GM19239 (cell line): ENCODE data around the gene MYO1B.

Experiments
- DNase-seq: peaks from one replicate; pipeline ENCODE4 v3.0.0; 2011; ENCODE audit warnings: low spot score; ENCODE audit not compliant: insufficient read length
- FAIRE-seq: peaks from 2 replicates; lab custom pipeline; 2011; peaks lifted over from hg19 to GRCh38; lab: Jason Lieb, UNC

MYO1B gene

DNA sequence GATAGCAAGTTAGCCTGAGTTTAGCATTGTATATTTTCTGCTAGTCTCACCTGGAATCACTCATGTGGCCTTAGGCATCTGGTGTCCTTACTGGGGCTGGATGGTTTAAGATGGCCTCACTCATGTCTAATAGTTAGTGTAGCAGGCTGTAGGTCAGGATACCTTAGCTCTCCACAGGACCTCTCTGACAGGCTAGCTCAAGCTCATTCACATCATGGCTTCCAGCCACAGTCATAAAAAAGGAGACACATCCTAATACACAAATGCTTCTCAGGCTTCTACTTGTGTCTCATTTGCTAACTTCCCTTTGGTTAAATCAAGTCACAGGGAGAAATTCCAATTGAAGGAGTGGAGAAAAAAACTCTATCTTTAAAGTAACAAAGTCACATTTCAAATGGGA is 47.7 kb downstream of the MYO1B start:
- no peak for FAIRE-seq

DNA sequence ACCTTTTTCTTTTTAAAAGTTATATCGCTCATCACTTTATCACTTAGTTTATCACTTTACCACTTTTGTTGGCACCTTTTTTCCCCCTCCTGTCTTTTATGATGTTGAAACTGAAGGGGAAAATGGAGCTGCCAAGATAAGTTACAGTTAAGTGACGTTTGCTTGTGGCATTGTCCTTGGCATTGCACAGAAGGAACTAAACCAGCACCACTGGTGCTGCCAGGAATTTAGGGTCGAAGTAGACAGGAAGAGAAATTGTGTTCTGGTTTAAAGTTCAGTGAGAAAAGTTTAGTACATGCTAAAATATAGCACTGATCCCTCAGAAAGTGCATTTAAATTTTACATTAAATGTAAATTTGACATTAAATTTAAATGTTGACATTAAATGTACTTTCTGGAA is 49.9 kb downstream of the MYO1B start:
- FAIRE-seq = no peak

More for the DNA sequence above, 47.7 kb downstream of the MYO1B start:
- no peak for DNase-seq

DNA sequence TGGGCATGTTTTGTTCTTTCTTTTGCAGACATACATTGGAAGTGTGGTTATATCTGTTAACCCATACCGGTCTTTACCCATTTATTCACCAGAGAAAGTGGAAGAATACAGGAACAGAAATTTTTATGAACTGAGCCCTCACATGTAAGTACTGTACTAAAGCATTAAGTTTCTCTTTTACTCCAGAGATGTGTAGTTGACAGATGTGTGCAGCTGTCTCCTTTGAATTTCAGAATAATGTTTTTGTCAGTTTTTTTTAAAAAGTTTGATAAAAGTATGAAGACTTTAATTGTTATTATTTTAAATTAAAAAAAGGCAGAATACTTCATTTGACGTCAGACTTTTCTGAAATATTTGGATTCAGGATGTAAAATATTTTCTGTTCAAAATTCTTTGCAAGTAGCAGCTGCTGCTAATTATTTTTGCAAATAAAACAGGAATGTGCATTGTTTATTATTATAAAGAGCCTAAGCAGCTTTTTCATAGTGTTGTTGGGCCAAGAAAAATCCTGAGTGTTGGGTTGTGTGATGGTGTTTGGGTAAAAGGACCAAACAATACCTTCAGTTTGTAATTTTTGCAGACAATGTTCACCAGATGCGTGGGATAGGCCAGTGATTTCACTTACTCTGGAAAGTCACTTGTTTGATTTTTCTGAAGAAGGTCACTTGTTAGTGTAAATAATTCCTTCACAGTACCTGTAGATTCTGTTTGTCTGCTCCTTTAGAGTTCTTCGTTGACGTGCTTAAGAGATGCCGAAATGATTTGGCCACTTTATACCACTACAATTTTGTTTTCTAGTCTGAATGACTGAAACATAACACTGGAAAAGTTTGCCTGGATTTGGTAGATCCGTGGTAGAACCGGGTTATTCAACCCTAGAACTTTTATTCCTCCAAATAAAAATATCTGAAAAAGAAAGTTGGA is 51.1 kb downstream of the MYO1B start:
- no peak for FAIRE-seq

More for the DNA sequence above, 49.9 kb downstream of the MYO1B start:
- DNase-seq = no peak

DNA sequence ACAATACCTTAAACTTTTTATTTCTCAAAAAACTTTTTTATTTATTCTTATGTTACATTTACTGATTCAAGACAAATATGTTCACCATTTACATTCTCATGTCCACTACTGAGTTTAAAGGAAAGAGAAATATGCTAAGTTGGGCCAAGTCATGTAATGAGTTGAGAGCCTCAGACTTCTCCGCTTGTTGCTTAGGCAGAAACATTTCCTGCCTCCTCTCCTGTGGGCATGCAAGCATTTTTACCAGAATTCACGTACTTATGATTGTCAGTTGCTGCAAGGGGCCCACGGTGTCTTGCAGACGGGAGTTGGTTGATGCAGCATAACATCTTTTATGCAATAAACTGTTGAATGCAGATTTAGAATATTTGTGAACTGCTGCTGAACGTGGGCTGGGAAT is 51.8 kb downstream of the MYO1B start:
- FAIRE-seq (no peak), DNase-seq (no peak)

More for the DNA sequence above, 51.1 kb downstream of the MYO1B start:
- no peak for DNase-seq

DNA sequence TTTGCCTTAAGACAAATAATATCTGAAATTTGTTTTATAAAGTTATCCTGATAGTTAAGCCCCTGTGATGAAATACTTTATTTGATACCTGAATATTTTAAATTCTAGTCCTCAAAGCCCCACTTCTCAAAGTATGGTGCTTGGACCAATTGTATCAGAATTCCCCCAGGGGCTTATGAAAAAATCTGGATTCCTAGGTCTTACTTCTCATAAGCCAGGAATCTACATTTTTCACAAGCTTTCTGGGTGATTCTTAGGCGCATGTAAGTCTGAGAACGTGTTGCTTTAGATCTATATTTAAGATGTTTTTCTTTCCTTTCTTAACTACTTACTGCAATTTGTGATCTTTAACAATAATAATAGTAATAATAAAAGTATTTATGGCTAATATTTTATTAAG is 53.1 kb downstream of the MYO1B start:
- FAIRE-seq (no peak), DNase-seq (no peak)

DNA sequence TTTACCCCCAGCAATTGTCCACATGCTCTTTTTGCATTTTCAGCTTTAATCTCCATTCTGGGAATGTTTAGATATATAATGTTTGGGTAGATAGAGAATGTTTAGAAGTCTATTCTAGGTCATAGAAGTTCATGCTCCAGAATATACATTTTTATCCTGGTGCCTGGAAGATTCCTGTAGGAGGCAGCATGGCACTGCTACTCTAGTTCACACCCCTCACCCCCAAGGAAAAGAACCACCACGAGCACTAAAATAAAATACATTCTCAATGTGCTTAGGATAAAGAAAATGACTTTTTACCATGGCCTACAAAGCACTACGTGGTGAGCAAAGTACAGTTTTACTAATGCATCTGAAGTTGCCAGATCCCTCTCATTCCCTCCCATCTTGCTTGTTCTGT is 53.8 kb downstream of the MYO1B start:
- FAIRE-seq (no peak), DNase-seq (no peak)

DNA sequence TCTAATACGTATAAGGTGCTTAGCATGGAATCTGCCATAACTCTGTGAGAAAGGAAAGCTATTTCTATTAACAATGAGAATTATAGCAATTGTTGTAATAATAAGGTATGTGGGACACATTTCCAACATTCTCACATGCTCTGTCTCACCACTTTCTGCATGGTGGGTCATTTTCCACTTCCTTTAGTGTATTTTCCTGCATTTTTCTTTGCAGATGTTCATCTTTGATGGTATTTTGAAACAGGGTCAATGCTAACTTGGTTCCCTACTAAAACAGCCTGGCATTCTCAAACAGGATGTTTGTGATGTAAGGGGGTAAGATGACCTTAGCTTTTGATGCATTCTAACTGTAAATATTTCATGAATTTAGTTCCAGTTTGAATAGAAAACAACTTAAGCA is 54.7 kb downstream of the MYO1B start:
- no peak for FAIRE-seq
- DNase-seq = no peak

DNA sequence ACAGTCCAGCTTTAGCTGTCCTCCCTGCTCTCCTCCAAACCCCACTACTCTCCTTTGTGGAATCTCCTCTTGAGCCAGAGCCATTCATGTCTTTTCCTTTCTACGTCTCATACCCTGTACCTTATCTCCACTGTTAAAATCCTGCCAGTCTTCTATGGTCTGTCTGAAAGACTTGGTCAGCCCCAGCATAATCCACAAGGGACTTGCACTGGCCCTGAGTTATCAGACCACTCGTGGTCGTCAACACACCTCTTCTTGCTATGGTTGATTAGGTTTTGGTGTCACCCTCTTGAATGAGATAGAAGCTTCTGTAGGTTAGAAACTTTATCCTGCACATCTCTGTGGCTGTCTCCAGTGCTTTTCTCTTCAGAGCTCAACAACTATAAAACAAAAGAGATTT is 56.8 kb downstream of the MYO1B start:
- DNase-seq (no peak), FAIRE-seq (no peak)

DNA sequence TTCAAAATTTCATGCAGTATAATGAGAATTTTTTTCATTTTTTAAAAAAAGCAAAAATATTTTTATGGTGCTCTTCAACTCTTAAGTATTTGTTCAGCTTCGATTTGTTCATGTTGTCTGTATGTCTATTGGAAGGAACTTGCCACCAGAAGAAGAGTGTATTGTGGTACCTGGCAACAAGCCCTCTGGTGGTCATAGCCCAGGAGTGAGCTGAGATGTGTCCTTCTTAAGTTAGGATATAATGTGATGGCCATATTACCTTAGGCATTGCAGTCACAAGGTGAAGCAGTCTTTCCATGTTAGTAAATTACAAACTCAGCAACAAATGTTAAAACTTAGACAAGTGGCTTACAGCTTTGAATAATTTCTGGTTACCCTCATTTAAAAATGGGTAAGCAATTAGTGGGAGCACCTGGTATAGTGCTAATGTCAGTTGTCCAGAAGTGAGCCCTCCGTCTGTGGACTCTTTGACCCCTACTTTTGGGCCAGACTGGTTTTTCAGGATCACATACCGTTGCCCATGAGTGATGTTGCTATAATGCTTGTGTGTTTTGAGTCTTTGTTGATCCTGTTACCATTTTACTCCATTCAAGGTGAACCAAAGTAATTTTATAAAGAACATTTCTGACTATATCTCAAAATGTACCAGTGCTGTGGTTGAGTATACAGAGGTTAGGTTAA is 57.4 kb downstream of the MYO1B start:
- FAIRE-seq (no peak), DNase-seq (no peak)

DNA sequence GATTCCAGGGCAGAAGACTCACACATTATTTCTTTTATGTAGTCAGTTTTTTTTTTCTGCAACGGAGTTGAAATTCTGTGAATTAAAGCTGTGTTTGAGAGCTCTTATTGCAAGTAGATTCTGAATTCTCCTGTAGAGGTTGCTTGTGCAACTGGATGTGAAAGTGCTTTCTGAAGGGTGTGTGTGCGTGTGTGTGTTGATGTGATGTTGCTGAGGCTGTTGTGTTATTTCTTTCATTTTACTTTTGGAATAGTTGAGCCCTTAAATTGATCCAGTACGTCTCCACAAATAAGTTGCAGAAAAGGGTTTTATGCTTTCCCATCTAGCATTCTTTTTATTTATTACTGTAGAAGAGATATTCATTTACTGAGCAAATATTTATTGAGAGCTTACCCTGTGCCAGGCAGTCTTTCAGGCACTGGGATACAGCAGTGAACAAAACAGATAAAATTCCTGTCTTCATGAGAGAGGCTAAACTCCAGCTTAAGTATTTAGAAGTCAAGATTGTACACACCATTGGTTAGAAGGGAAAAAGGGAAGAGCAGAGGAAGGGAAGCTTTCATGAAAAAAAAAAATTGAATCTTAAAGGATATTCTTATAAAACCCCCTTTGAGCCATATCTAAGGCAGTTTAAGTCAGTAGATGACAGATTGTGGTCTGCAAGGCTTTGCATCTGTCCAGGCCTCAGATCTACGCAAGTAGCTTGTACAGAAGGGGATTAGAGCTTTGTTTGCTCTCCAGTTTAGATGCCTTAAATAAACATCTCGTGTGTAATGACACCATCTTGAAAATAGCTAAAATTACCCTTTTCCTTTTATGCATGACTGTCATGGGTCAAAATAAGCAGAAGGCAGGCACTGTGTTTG is 58.2 kb downstream of the MYO1B start:
- DNase-seq (no peak), FAIRE-seq (no peak)

DNA sequence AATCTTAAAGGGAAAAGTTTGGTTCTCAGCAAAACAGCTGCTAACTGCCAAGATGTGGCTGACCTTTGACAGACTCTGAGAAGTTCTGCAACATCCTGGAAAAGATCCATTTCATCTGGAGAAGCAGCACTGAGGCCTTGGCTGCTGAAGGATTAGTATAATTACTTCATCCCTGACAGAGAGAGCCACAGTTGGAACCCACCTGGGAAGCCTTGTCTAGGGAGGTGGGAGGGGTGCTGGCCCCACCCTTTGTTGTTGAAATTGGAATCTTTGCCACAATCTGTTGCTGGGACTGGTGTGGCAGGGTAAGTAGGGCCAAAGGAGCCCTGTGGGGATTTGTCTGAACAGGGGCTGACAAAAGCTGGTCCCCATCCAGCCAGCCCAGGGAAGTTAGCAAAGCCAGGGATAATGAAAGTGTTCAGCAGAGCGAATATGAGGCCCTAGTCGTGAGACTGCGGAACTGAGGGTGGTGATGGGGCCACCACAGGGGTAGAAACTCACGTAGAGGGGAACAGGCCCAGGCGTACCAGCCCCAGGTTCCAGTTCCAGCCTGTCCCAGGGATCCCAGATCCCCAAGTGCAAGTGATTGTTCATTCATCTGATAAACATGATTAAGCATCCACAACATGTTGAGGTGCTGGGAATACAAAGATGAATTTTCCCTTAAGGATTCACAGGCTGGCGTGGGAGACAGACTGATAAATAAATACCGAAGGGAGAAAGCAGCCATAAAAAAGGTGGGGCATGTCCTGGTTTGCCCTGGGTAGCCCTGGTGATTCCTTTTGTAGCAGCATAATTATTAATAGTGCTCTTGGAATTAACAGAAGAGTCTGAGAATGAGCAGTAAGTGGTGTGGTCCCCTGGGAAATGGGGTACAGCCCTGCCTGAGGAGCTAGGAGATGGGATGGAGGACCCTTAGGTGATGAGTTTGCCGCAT is 60.0 kb downstream of the MYO1B start:
- DNase-seq (no peak), FAIRE-seq (no peak)

DNA sequence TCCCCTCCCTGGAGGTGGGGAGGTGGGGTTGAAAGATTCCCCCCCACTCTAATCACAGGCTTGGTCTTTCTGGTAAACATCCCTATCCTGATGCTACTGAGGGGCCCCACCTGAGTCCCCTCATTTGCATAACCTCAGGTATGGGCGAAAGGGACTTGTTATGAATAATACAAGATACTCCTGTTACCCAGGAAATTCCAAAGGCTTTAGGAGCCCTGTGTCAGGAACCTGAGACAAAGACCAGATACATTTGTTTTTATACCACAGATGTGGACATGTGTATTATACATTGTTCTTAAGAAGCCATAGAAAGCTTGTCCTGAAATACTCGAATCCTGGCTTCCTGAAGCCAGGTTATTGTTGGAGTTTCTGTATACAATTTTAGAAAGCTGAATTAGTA is 62.8 kb downstream of the MYO1B start:
- no peak for FAIRE-seq
- DNase-seq = no peak

DNA sequence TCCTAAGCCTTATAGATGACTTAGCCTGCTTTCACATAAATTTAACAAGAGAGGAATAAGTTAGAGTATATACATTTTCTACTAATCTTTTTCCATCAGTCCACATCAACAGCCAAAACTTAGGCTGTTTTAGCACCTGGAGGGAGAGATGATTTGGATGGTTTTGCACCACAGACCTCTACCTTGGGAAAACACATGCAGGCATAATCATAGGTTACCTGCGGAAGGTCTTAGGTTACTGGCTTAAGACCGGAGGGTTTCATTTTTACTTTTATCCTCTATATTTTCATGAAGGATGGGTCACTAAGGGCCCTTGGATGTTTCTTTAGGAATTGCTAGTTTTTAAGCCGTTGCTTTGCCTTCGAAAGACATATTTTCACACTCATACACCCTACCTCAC is 66.0 kb downstream of the MYO1B start:
- no peak for DNase-seq
- FAIRE-seq = no peak

DNA sequence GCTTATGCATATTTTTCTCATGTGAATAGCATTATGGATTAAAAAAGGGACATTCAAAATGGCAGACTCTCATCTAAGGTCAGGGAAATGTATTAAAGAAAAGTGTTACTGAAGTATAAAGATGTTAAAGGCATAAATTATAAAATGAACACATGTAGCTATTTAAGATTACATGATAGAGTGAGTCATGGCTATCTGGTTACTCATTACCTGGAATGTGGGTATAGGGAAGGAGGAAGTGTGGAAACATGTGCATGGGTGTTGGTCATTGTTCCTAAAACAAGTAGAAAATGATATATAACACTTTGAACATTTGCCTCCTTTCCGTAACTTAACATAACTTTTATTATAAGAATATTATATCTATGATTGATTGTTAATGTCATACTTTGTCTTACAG is 66.4 kb downstream of the MYO1B start:
- DNase-seq = no peak
- FAIRE-seq = no peak

DNA sequence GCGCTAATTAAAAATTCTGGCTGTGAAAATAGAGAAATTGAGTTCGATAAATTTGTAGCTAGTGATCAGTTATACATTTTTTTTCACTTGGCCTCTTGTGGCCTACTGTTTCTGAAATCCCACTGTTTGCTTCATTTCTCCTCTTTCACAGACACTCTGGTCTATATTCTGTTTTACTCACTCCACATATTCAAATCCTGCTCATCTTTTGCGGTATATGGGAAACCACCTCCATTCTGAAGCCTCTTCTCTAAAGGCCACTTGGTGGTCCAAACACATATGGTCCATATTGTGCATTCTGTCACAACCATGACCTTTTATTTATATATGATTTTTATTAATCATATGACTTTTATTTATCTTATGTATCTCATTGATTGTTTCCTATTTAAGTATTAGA is 67.0 kb downstream of the MYO1B start:
- no peak for FAIRE-seq
- no peak for DNase-seq

DNA sequence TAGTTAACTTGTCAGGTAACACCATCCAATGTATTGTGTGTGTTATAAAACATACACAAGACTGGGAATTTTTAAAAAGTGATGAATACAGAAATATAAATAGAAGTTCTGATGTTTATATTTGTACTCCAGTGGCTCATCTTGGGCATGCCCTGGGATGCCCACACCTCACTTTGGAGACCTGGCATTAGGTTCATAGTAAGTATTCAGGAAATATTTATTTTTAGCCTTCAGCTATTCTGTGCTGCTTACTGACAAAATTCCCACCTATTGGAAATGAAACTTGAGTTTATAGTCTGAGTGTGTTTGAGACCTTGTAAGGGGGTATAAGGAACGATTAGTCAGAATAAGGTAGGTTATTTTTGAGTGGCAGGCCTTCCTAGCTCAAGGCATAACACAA is 67.5 kb downstream of the MYO1B start:
- FAIRE-seq (no peak), DNase-seq (no peak)

DNA sequence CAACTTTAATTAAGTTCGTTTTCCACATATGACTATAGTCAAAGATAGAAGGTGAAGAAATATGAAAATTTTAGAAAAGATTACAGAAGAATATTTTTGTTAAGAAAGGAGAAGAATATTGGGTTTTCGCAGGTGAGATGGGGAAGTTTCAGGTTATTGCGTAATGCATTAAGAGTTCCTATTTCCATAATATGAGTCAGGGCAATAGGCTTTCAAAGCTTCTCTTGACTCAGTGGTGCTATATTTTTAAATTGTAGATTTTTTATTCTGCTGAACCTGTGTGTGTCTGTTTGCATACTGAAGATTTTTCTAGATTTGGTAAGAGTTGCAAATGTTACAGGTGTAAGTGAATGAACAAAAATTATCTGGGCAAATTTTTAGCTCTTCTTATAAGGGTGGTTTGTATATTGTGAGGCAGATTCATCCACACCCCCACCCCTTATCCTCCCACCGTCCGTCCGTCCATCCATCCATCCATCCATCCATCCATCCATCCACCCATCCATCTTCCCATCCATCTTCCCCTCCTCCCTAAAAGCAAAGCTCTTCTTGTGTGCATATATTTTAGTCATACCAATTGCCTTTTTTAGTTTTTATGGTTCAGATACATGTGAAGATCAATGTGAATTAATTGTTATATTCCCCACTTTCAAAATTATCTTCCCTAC is 69.6 kb downstream of the MYO1B start:
- DNase-seq (no peak), FAIRE-seq (no peak)

DNA sequence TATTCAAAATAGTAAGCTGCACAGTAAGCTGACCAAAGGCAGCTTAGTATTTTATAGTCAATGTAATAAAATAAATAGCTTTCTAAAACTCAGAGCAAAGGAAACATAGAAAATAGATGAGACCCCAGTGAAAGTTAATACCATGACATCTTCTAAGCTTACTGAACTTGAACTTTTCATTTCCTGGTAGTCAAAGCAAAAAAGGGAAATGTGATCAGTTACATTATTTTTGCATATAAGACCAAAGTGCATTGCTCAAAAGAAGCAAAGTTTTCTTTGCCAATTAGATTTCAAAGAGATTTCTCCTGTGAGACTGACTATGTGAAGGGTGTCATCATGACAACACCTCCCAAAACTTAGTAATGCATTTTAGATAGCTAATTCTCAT is 70.2 kb downstream of the MYO1B start:
- DNase-seq (no peak), FAIRE-seq (no peak)
